ENCODE results near the gene PYROXD2. TPM values are rescaled to one million over a fixed set of nuclear protein-coding genes. Genes with fewer than 3 reads are reported as not detected.

PYROXD2 gene
- total and polyA plus RNA-seq, 2 of the 8 experiments (the other 6 are each of a cell fraction or from before 2014, with no cell fraction given) = 3.2 to 5.4 TPM

DNA sequence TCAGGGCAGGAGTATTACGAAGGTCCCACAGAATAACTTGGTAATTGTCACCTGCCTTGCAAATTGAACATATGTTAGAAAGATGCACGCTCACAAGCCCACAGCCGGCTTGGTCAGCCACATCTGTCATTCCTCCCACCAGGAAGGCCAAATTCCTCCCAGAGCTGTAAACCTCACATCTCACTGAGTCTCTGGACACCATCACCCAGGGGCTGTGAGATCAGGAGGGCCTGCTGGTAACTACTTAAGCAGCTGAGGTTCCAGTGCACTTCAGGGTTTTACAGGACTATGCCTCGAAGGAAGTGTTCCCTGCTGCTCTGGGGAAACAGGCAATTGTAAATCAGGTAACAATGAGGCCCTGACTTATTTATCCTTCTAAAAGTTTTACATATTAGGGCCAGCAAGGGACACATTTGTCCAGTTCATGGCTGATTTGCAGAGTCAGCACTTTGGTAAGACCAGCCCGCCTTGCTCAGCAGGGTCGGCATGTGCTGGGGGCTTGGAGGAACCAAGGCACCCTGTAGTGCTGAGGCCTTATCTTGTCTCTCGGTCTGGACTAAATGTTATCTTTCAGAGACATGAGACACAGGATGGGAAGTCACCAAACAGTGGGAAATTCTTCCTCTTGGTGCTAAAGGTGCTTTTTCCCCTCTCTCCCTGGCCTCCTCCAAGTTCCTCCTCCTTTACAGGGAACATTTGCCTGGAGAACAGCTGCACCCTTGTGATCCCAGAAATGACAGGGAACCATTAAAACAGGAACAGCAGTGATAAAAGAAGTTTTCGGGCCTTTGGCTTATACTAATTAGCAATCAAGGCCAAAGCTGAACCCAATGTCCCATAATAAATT is 34.3 kb downstream of the PYROXD2 start:
- Histone ChIP-seq H3K9me3 (ENCODE audit: insufficient read depth in 2 of 2, low read depth in 1 of 2, low read length in 1 of 2) (peaks cover 6% of the 10 kb centered on the region in 2 experiments; a peak in 2 of 4 replicates), H3K79me1 (ENCODE audit: low read depth, low read length) (no peaks in the 10 kb centered on the region), H2BK20ac (ENCODE audit: low read length) (no peak overlapping the region), H3K27ac (ENCODE audit: low read depth, low read length) (no peak overlapping the region), H3K27me3 (replicated peaks in 1 of 4; ENCODE audit: control insufficient read depth in 3 of 4, extremely low read depth in 1 of 4, insufficient read depth in 3 of 4, low read length in 3 of 4) (no peaks in the 10 kb centered on the region), H4K91ac (replicated peaks; ENCODE audit: insufficient read length, low read length) (no peak overlapping the region), H4K20me1 (replicated peaks in 1 of 2; ENCODE audit: control insufficient read depth in 1 of 2, insufficient read depth in 2 of 2, low read length in 2 of 2) (no peaks in the 10 kb centered on the region), H2BK5ac (ENCODE audit: low read depth, low read length) (no peak overlapping the region), H4K8ac (ENCODE audit: extremely low read depth, insufficient read depth, low read length) (no peak overlapping the region), H2AK5ac (ENCODE audit: low read depth, low read length) (no peak overlapping the region), H2AFZ (ENCODE audit: low read length) (no peak overlapping the region), H3K23ac (ENCODE audit: insufficient read length) (no peak overlapping the region), H3K79me2 (ENCODE audit: control insufficient read depth in 1 of 2, insufficient read depth in 2 of 2, low read length in 2 of 2) (no peaks in the 10 kb centered on the region), H3K18ac (ENCODE audit: extremely low read depth, low read length) (no peak overlapping the region), H3K23me2 (ENCODE audit: low read depth, low read length) (no peaks in the 10 kb centered on the region), H2BK15ac (ENCODE audit: low read length) (0 out of 2 replicates have a peak overlapping the region, but pooled peaks have one; percentile 1), H3K4ac (replicated peaks; ENCODE audit: insufficient read length, low read depth, low read length) (no peak overlapping the region), H3K56ac (replicated peaks; ENCODE audit: insufficient read length, low read depth, low read length) (no peak overlapping the region), H3K14ac (ENCODE audit: insufficient read length) (no peak overlapping the region), H3K9ac (replicated peaks in 1 of 4; ENCODE audit: extremely low read depth in 1 of 4, low read depth in 3 of 4, low read length in 3 of 4) (no peak overlapping the region), H3K4me3 (ENCODE audit: extremely low read depth in 1 of 4, insufficient read depth in 2 of 4, low read depth in 3 of 4, low read length in 4 of 4) (no peak overlapping the region), H2BK120ac (replicated peaks; ENCODE audit: low read depth, low read length) (no peak overlapping the region), H3K4me1 (replicated peaks in 1 of 4; ENCODE audit: control insufficient read depth in 3 of 4, insufficient read depth in 4 of 4, low read length in 3 of 4) (peaks cover 2 to 6% (median 4%) of the 10 kb centered on the region in 4 experiments; a peak in 3 of 7 replicates), H4K5ac (ENCODE audit: insufficient read length, low read depth, low read length) (no peak overlapping the region), H2BK12ac (ENCODE audit: low read depth, low read length) (no peak overlapping the region), H3K36me3 (ENCODE audit: control insufficient read depth in 2 of 4, insufficient read depth in 4 of 4, low read length in 3 of 4) (no peaks in the 10 kb centered on the region), H3K4me2 (ENCODE audit: insufficient read depth in 1 of 2, low read depth in 2 of 2, low read length in 2 of 2) (no peak overlapping the region)
- DNase-seq (ENCODE audit: low read depth in 1 of 2, low spot score in 2 of 2) (no peak), FAIRE-seq (no peak)
- TF ChIP-seq CHD2 (IDR thresholded peaks at IDR 0.05; ENCODE audit: low read length) (no peak), MAFK (IDR thresholded peaks at IDR 0.05; ENCODE audit: low read depth, low read length) (peak; percentile 93), GABPA (IDR thresholded peaks at IDR 0.05; ENCODE audit: borderline replicate concordance, insufficient read depth, low read length) (no peak), TBP (IDR thresholded peaks at IDR 0.05; ENCODE audit: low read depth, low read length) (no peak), JUND (IDR thresholded peaks at IDR 0.05; ENCODE audit: low read length) (no peak), TEAD4 (IDR thresholded peaks at IDR 0.05; ENCODE audit: low read depth, low read length) (no peak), EZH2 (IDR thresholded peaks at IDR 0.05; ENCODE audit: low read depth, low read length, severe bottlenecking) (no peak), SP2 (IDR thresholded peaks at IDR 0.05; ENCODE audit: low read length) (no peak), SP1 (IDR thresholded peaks at IDR 0.05; ENCODE audit: low read depth, low read length) (no peak)
- TF ChIP-seq, protein P1, sequence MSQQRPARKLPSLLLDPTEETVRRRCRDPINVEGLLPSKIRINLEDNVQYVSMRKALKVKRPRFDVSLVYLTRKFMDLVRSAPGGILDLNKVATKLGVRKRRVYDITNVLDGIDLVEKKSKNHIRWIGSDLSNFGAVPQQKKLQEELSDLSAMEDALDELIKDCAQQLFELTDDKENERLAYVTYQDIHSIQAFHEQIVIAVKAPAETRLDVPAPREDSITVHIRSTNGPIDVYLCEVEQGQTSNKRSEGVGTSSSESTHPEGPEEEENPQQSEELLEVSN (IDR thresholded peaks at IDR 0.05) = 0 out of 2 replicates have a peak, but pooled peaks have one; percentile 15
- CTCF ChIA-PET (ENCODE audit: partially characterized antibody) = interaction anchor here (0.9 to 1.8 kb wide), 3 partner anchors 11 to 20 kb away, joined by 3 to 4 read pairs (median 3); no protein-coding TSS in a partner anchor
- 87% methylated on average over 7 of the region's 8 CpGs; no CpG with 5 or more reads in 1 of the 2 experiments for WGBS, 2 experiments (ENCODE audit: extremely low coverage in 1 of 2, insufficient coverage in 1 of 2, insufficient read length in 1 of 2, insufficient replicate concordance in 2 of 2, low coverage in 1 of 2, low lambda C conversion rate in 2 of 2, missing lambda C conversion rate in 1 of 2)
- POLR2A ChIA-PET (ENCODE audit: partially characterized antibody) = no interaction called here

Data from H1 (cell line).